NB4 (cell line): Measurements from ENCODE around the gene EIF2AK2.

ENCODE experiments used
- DNase-seq: peaks from one replicate; pipeline ENCODE4 v3.0.0; 2010; ENCODE audit warnings: low read depth
- H3K4me3 ChIP-seq: one replicate; pipeline ENCODE4 v1.5.1; 2011; ENCODE audit warnings: mild to moderate bottlenecking, low read depth, low read length, moderate library complexity
- MAX ChIP-seq: IDR thresholded peaks from 2 replicates; pipeline ENCODE4 v1.6.1; 2011; ENCODE audit warnings: low read depth, low read length
- MYC ChIP-seq: IDR thresholded peaks from 2 replicates; pipeline ENCODE4 v1.6.1; 2011; ENCODE audit warnings: low read depth, low read length
- POLR2A ChIP-seq: IDR thresholded peaks from 2 replicates; pipeline ENCODE4 v1.6.1; 2011; ENCODE audit warnings: mild to moderate bottlenecking; ENCODE audit not compliant: insufficient read length; ENCODE audit errors: extremely low read depth
- TF ChIP-seq, protein P1 (sequence below): IDR thresholded peaks from one replicate; pipeline ENCODE4 v1.5.1; 2012; ENCODE audit warnings: low read depth, low read length

The EIF2AK2 gene

DNA sequence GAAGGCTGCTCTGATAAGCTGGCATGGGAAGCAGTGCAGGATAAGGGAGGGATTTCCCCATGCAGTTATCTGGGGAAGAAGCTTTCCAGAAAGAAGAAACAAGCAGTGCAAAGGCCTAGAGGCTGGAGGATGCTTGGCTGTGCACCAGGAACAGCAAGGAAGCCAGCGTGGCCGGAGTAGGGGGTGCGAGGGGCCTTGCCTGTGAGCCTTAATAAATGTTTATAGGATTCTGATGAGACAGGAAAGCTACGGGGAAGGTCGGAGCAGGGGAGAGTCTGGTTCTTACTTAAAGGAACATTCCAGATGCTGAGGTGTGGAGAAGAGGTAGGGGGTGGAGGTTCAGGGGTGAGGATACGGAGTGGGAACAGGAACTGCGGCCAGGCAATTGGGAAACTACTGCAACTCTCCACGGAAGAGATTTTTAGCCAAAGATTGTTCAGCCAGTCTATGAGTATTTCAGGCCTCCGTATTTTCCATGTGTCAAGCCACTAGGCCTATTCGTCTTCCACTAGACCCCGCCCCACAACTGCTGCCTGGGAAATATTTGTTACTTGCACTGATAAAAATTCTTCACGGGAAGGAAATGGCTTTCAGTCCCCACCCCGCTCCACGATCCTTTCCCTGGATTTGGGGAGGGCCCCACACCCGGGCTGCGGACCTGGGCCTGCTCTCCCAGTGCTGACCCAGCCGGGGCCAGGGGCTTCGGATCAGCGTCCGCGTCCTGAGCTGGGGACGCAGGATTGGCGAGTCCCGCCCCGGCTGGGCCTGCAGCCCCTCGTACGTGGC, 516 bp downstream of the EIF2AK2 start:
- peak; percentile 58 for DNase-seq
- TF ChIP-seq, protein P1, sequence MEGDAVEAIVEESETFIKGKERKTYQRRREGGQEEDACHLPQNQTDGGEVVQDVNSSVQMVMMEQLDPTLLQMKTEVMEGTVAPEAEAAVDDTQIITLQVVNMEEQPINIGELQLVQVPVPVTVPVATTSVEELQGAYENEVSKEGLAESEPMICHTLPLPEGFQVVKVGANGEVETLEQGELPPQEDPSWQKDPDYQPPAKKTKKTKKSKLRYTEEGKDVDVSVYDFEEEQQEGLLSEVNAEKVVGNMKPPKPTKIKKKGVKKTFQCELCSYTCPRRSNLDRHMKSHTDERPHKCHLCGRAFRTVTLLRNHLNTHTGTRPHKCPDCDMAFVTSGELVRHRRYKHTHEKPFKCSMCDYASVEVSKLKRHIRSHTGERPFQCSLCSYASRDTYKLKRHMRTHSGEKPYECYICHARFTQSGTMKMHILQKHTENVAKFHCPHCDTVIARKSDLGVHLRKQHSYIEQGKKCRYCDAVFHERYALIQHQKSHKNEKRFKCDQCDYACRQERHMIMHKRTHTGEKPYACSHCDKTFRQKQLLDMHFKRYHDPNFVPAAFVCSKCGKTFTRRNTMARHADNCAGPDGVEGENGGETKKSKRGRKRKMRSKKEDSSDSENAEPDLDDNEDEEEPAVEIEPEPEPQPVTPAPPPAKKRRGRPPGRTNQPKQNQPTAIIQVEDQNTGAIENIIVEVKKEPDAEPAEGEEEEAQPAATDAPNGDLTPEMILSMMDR, result no peak
- no peak for TF ChIP-seq MAX
- no peak for TF ChIP-seq POLR2A
- no peak for TF ChIP-seq MYC
- peak overlapping the region; percentile 93 for H3K4me3 ChIP-seq

DNA sequence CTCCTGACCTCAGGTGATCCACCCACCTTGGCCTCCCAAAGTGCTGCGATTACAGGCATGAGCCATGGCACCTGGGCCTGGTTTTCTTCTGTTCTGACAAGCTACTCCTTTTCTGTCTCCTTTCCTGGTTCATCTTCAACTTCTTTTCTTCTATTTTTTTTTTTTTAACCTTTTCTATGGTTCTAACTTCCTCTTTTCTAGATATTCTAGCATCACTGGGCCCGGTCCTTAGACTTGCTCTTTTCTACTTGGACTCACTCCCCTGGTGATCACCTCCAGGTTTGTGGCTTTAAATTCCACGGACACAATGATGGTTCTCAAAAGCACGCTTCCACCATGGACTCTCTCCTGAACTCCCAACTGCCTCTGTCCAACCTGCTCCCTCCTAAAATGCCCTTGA, 2.0 kb downstream of the EIF2AK2 start:
- peak; percentile 30 for DNase-seq
- TF ChIP-seq MAX, result no peak
- TF ChIP-seq, protein P1, result no peak
- TF ChIP-seq MYC, result no peak
- no peak for TF ChIP-seq POLR2A
- no peak overlapping the region for H3K4me3 ChIP-seq

DNA sequence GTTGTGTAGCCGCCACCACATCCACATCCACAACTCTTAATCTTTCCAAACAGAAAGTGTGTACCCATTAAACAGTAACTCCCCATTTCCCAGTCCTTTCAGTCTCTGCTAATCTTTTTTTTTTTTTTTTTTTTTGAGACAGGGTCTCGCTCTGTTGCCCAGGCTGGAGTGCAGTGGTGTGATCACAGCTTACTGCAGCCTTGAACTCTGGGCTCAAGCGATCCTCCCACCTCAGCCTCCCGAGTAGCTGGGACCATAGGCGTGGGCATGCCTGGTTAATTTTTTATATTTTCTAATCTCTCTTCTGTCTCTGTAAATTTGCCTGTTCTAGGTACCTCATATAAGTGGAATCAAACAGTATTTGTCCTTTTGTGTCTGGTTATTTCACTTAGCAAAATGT, 3.6 kb downstream of the EIF2AK2 start:
- no peak overlapping the region for H3K4me3 ChIP-seq
- TF ChIP-seq MYC (no peak), MAX (no peak), POLR2A (no peak)
- TF ChIP-seq, protein P1, result no peak
- DNase-seq, result no peak

DNA sequence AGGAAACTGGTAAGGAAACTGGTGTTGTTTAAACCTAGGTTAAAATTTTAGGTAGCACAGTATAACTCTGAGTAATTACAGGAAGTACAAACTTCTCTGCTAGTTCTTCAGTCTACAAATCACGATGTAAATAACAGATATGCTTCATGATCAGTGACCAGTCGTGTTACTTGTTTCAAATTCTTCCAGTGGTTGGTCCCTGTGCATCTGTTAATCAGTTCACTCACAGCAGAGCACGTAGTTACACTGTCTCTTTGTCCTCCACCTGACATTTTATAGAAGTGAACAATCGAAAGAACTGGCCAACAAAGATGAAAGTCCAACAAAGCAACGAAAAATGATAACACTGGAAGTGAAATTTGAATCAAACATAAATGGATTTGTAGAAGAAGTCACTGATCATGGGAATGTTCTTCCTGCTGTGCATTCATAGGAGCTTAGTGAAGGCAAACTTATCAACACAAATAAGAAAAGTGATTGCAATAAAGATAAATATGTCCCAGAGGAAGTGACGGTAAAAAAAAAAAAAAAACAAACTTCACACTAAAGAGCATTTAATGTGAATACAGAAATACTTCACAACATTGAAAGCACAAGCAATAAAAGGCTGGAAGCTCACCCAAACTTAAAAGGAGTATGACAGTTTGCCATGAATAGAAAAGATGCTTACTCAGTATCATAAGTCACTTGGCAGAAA, 7.0 kb downstream of the EIF2AK2 start:
- TF ChIP-seq MAX (no peak), POLR2A (no peak), MYC (no peak)
- TF ChIP-seq, protein P1, result no peak
- no peak for DNase-seq
- no peak overlapping the region for H3K4me3 ChIP-seq

DNA sequence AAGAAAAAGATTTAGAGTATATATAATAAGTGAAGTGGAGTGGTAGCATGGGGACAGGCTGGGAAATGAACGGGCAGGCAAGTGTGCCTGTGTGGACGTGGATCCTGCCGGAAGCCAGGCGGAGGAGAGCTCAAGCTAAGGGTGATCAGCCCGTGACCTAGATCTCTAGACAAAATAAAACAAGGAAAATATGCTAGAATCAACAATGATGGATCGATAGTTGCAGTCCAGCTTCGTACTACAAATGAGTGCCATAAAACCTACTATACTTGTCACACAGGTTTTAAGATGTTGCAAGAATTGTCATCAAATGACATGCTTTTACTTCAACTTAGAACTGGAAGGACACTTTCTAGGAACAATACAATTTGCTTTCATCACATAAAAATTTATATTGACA, 8.5 kb downstream of the EIF2AK2 start:
- DNase-seq, result no peak
- TF ChIP-seq MYC (no peak), POLR2A (no peak), MAX (no peak)
- TF ChIP-seq, protein P1, result no peak
- no peak overlapping the region for H3K4me3 ChIP-seq
